Suppressor macrophage treated with lipopolysaccharide for 1 hour (primary cell): ENCODE data around the gene OTOF.
A peak's percentile ranks its signal among the peaks of the same experiment; 100 is the strongest.

Source experiments
- DNase-seq, 3 donors: peaks; one replicate each; pipeline ENCODE4 v3.0.0-alpha.2; 2020 to 2022

The OTOF gene

DNA sequence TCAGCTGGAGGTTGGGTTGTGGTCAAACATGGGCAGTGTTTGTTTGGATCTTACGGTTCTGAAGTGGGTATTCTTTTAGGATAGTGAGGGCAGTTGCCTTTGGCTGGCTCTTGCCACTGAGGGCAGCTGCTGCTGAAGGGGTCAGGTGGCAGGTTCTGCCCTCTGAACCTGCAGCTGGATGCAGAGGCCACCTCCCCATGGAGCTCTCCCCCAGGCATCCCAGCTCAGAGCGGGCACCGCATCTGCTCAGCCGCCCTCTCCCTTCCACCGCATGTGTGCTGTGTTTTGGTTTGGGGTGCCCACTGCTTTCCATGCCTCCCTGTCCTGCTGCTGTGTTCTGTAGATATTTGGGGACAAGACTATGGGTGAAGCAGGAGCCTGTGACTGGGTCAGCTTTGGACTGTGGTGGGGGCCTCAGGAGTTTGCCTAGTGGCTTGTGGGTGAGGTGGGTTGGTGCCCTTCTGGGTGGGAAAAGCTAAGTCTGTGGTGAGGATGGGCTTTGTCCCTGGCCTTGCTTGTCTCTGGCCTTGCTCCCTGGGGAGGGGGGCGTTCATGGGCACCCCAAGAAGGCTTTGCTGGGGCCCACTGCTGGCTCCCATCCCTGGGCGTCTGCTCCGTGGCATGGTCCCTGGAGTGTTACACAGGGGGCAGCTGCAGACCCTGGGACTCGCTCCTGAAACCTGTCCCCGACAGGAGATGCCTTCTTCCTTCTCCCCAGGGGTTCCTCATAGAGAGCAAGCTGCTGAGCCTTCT lies 28.5 kb downstream of the OTOF start:
- DNase-seq: no peak

GRCh38 chr2:26448651-26449050 lies 29.3 kb downstream of the OTOF start:
- no peak for DNase-seq

DNA sequence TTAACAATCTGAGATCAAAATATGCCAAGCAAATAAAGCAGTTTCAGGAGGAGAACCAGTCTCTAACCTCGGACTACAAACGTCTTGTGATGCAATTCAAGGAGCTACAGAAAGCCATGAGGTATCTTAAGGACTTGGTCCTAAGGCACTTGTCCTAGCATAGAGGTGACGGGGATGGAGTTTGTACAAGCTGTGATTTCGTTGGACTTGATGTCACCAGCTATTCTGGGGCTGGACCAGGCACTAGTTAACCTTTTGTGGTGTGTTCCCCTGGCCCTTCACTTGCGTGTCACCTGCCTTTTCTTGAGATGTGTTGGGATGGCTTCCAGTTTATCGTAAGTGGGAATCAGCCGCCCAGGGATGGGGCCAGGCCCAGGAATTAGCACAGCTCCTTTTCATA lies 33.7 kb downstream of the OTOF start:
- no peak for DNase-seq

GRCh38 chr2:26442707-26443106 lies 35.2 kb downstream of the OTOF start:
- DNase-seq: no peak

GRCh38 chr2:26442301-26442700 lies 35.6 kb downstream of the OTOF start:
- DNase-seq: no peak

- no peak for DNase-seq
Observed at GRCh38 chr2:26438926-26439325, 39.0 kb downstream of the OTOF start.

DNA sequence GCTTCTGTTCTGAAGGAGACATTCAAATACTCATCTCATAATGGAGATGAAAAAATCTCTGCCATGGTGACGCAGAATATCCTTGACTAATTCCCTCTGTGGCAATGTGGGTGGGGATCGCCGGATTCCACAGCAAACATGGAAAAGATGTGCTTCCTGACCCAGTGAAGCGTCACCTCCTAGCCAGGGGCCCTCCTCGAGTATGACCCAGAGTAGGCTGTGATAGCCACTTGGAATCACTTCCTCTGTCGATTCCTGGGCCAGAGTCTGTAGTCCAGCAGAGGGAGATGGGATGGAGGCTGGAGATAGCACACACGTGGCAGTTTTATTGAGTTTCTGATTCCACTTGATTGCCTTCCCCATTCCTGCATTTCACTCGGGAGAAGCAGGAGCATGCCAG lies 39.4 kb downstream of the OTOF start:
- DNase-seq: no peak

- no peak for DNase-seq
Observed at GRCh38 chr2:26435106-26435505, 42.8 kb downstream of the OTOF start.

DNA sequence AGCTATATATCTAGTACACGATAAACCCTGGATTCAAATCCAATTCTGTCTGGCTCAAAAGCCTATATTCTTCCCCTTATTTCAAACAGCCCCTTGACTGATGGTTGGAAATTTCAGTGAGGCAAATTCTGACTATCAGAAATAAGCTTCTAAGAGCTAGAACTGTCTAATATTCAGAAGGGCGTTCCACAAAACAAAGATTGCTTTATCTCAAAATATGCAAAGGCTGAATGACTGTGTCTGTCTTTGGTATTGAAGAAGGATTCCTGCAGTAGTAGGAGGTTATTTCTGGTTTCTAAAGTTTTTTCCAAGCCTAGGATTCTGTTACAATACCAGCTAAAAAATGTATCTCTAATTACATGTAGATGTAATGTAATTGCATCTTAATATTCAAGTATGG lies 45.1 kb downstream of the OTOF start:
- no peak for DNase-seq

GRCh38 chr2:26432363-26432762 lies 45.6 kb downstream of the OTOF start:
- DNase-seq: no peak

DNA sequence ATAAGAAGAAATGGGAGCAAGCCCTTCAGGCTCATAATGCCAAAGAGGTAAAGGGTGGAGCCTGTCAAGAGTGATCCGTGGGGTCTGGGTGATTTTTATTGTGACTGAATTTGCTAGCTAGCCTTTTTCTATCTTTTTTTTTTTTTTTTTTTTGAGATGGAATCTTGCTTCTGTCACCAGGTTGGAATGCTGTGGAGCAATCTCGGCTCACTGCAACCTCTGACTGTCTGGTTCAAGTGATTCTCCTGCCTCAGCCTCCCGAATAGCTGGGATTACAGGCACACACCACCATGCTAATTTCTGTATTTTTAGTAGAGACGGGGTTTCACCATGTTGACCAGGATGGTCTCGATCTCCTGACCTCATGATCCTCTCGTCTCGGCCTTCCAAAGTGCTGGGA lies 47.1 kb downstream of the OTOF start:
- no peak for DNase-seq

GRCh38 chr2:26429779-26430578 lies 47.9 kb downstream of the OTOF start:
- no peak for DNase-seq

- DNase-seq: no peak
Observed at GRCh38 chr2:26428846-26429245, 49.1 kb downstream of the OTOF start.

GRCh38 chr2:26424221-26424620 lies 53.7 kb downstream of the OTOF start:
- no peak for DNase-seq

- no peak for DNase-seq
Observed at GRCh38 chr2:26423750-26424149, 54.2 kb downstream of the OTOF start.

GRCh38 chr2:26422947-26423629 lies 54.8 kb downstream of the OTOF start:
- no peak for DNase-seq

GRCh38 chr2:26421961-26422360 lies 56.0 kb downstream of the OTOF start:
- no peak for DNase-seq

DNA sequence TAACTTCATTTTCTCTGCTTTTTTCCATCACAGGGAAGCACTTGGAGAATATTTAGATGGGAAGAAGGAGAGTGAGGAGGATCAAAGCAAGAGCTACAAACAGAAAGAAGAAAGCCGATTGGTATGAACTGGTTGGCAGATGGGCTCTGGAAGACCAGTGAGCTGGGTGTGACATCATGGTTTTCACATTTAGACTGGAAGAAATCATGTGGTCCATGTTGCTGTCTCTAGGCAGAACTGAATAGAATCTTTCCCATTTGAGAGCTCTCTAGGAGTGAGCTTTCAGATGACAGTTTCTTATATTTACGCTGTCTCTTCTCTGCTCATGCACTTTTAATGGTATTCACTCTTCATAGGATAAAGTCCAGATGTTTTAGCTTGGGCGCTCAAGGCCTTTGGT lies 63.6 kb downstream of the OTOF start:
- DNase-seq: peak; percentile 11 to 57 (median 44)

- peak; percentile 90 to 96 (median 92) for DNase-seq
Observed at GRCh38 chr2:26412091-26412673, 65.7 kb downstream of the OTOF start.

GRCh38 chr2:26411419-26411818 lies 66.5 kb downstream of the OTOF start:
- DNase-seq: no peak

DNA sequence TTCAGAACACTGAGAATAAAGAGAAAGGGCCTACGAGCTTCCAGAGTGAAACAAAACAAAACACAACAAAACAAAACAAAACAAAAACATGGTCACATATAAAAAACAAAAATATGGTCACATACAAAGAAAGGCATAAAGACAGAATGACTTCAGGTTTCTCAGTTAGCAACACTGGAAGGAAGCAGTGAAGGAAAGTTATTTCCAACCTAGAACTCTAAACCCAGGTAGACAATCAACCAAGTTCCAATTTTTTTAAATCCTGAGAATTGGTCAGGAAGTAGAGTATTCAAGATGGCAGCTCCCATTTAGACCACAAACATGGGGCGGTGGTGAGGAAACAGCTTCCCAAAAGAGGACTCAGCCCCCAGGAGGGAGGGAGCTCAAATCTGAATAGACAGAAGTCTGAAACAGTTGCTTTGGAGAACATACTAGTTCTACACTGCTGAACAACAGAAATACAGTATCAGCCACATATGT lies 67.1 kb downstream of the OTOF start:
- DNase-seq: no peak

- no peak for DNase-seq
Observed at GRCh38 chr2:26409785-26410184, 68.1 kb downstream of the OTOF start.

- no peak for DNase-seq
Observed at GRCh38 chr2:26407526-26407925, 70.4 kb downstream of the OTOF start.
